Right cardiac atrium (tissue), 5 donors: ENCODE measurements around the gene P2RX4. TPM values are rescaled to one million over a fixed set of nuclear protein-coding genes. Genes with fewer than 3 reads are reported as not detected.
"Not testable (repeated sequence)": the region's sequence is repeated elsewhere in the genome, so short reads cannot be mapped to it uniquely, and the experiment has no call there.

ENCODE experiments used
- ATAC-seq, 2 donors: fragments of 200-7000 bp; cut with Tn5 transposase; one replicate each; pipeline versions ENCODE4 v1.8.0 to v1.9.1; 2020; ENCODE audit warnings: moderate library complexity in 2 of 2, mild to moderate bottlenecking in 1 of 2
- DNase-seq, 3 donors: peaks; one replicate each; pipeline ENCODE4 v3.0.0-alpha.2; 2020
- H3K27ac ChIP-seq: one replicate; pipeline ENCODE4 v1.5.1; 2013; ENCODE audit warnings: mild to moderate bottlenecking, low read length, control low read depth, moderate library complexity
- H3K27me3 ChIP-seq: one replicate; pipeline ENCODE4 v1.6.1; 2013; ENCODE audit not compliant: control insufficient read depth, insufficient read depth
- H3K4me1 ChIP-seq: one replicate; pipeline ENCODE4 v1.6.1; 2013; ENCODE audit warnings: low read length; ENCODE audit not compliant: control insufficient read depth, insufficient read depth
- H3K4me3 ChIP-seq: one replicate; pipeline ENCODE4 v1.5.1; 2013; ENCODE audit warnings: low read length, control low read depth
- H3K9me3 ChIP-seq: one replicate; pipeline ENCODE4 v1.6.1; 2013; ENCODE audit warnings: low read length; ENCODE audit not compliant: control insufficient read depth
- WGBS: extraction: QIAGEN DNeasy Blood & Tissue Kit; methylation state at CpG from one replicate; pipeline ENCODE4 v1.1.7; 2013; 5-methylcytosine and 5-hydroxymethylcytosine counted together
- intact Hi-C, 4 donors: fragments of 100-400 bp; cut with DNase I; formaldehyde crosslinking; loops; one replicate each; pipeline versions ENCODE4 v1.11.0 to v1.14.0; 2022 to 2023
- polyA plus RNA-seq: library from polyadenylated mRNA; stranded (reverse); fragments of 200-250 nt; gene quantifications from one replicate; pipeline ENCODE4 v1.2.3, GENCODE V29; 2013
- total RNA-seq, 4 donors: library from RNA; stranded (reverse); fragmentation: NEBNext Ultra II Directional; extraction: Animal tissue kit (Norgen Biotek cat#: 25700); gene quantifications; one replicate each; pipeline ENCODE4 v1.2.1, GENCODE V29; 2021
- donor health status: healthy with polysubstance abuse.
- donor health status: DM: no; HTN: yes; CAD: no.
- donor health status: DM: no; HTN: no; CAD: no.
- donor health status: DM: no; HTN: yes; CAD: no; lungs with severe emphysema.
- donor health status: DM: yes; HTN: yes; CAD: no.

Gene P2RX4
- total and polyA plus RNA-seq, 5 donors = 6.1 to 10.6 (median 8.9) TPM

DNA sequence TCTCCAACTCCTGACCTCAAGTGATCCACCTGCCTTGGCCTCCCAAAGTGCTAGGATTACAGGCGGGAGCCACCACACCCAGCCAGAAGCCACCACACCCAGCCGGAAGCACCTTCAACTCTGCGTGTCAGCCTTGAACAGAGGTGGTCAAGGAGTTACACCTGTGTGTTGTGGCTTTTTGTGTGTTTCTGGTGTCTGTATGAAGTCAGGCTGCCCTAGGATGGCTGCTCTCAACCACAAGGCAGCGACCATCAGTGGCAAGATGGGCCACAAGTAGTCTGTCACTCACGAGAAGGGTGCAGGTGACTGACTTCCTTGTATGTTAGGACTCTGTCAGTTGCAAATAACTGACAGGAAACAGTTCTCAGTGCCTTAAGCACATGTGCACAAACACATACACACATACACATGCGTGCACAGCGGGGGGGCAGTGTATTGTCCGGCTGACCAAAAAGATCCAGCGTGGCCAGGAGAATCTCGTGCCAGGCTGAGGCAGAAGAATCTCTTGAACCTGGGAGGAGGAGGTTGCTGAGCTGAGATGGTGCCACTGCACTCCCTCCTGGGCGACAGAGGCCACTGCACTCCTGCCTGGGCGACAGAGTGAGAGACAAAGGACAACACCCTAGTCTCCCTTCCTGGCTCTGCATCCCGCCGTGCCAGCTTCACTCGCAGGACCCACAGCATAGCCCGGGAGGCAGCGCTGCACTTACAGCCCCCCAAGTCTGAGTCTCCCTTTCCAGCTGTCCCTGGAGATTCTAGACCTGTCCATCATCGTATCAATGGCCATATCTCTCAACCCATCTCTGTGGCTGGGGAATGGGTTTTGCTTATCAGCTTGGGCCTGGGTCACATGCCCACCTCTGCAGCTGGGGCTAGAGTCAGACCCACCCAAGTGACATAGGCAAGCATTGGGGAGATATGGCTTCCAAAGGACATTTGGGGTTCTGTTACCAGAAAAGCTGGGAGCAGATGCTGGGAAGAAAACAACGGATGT lies 13.7 kb downstream of the P2RX4 start:
- Histone ChIP-seq H3K4me1 (no peaks in the 10 kb centered on the region), H3K27ac (no peak overlapping the region), H3K4me3 (no peak overlapping the region), H3K9me3 (no peaks in the 10 kb centered on the region), H3K27me3 (no peaks in the 10 kb centered on the region)
- ATAC-seq (no peak), DNase-seq (peak in 1 of 3 donors; percentile 13)
- 86% methylated on average over 19 of the region's 19 CpGs for WGBS
- intact Hi-C loops = no loop called here

DNA sequence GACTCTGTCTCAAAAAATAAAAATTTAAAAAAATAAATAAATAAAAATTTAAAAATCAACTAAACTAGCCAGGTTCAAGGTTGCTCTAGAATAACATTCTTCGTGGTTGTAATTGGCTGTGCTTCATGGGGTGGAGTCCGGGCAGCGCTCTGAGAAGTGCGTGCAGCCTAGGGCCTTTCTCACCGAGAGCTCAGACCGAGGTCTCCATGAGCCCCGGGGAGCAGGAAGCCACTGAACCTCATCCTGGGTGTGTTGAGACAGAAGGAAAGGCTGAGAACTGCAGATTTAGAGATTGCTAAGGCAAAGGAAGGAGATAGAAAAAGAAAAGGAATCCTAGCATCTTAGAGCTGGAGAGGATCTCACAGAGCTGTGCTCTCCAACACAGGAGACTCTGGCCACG lies 14.7 kb downstream of the P2RX4 start:
- DNase-seq (peak in 1 of 3 donors; percentile 37), ATAC-seq (no peak)
- 87% methylated on average over 8 of the region's 8 CpGs for WGBS
- H3K27ac ChIP-seq = no peak overlapping the region
- no peaks in the 10 kb centered on the region for H3K9me3 ChIP-seq
- H3K27me3 ChIP-seq = no peaks in the 10 kb centered on the region
- intact Hi-C loops = no loop called here
- no peaks in the 10 kb centered on the region for H3K4me1 ChIP-seq
- H3K4me3 ChIP-seq = no peak overlapping the region

DNA sequence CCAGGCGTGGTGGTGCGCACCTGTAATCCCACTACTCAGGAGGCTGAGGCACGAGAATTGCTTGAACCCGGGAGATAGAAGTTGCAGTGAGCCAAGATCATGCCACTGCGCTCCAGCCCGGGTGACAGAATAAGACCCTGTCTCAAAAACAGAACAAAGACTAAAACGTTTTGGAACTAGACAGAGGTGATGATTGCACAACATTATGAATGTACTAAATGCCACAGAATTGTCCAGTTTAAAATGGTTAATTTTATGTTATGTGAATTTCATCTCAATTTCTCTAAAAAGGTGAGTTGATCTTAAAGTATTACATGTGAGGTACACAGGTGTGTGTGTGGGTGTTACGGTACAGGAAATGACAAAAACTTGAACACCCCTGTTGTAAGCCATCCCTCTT lies 16.5 kb downstream of the P2RX4 start:
- ATAC-seq (no peak), DNase-seq (no peak)
- WGBS = 87% methylated on average over 8 of the region's 8 CpGs
- H3K4me1 ChIP-seq = no peaks in the 10 kb centered on the region
- H3K4me3 ChIP-seq = no peak overlapping the region
- intact Hi-C loops = no loop called here
- H3K27ac ChIP-seq = no peak overlapping the region
- H3K9me3 ChIP-seq = no peaks in the 10 kb centered on the region
- H3K27me3 ChIP-seq = no peaks in the 10 kb centered on the region

DNA sequence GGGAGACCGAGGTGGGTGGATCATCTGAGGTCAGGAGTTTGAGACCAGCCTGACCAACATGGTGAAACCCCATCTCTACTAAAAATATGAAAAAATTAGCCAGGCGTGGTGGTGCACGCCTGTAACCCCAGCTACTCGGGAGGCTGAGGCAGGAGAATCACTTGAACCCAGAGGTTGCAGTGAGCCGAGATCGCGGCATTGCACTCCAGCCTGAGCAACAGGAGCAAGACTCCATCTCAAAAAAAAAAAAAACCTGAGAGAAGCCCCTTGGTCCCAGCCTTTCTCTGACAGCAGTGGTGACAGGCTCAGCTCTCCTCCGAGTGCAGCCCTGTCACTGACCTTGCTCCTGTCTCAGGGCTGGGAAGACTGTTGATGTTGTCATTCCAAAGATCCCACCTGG lies 16.9 kb downstream of the P2RX4 start:
- H3K27me3 ChIP-seq, H3K4me3 ChIP-seq, intact Hi-C loops, ATAC-seq, H3K27ac ChIP-seq, H3K4me1 ChIP-seq, H3K9me3 ChIP-seq, DNase-seq: not testable (repeated sequence)
- WGBS = 96% methylated on average over 8 of the region's 8 CpGs

DNA sequence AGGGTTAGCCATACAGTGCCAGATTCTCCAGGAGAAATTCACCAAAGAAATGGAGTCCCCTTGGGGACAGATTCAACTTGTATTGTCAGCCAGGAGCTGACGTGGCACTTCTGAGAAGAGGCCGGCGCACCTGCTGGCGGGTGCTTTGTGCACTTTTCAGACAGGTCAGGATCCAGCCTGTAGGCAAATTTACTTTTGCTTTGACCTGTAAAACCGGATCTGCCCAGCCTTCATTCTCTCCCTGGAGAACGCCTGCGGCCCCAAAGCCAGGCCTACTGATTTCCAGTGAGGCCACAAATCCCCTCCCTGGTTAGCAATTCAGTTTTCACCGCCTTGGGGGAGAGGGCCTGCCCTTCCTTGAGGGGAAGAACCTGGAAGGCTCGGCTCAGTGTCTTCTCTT lies 17.4 kb downstream of the P2RX4 start:
- Histone ChIP-seq H3K4me3 (no peak overlapping the region), H3K27me3 (no peaks in the 10 kb centered on the region), H3K9me3 (no peaks in the 10 kb centered on the region), H3K4me1 (no peaks in the 10 kb centered on the region), H3K27ac (no peak overlapping the region)
- ATAC-seq (no peak), DNase-seq (no peak)
- intact Hi-C loops = no loop called here
- WGBS = 89% methylated on average over 9 of the region's 9 CpGs

DNA sequence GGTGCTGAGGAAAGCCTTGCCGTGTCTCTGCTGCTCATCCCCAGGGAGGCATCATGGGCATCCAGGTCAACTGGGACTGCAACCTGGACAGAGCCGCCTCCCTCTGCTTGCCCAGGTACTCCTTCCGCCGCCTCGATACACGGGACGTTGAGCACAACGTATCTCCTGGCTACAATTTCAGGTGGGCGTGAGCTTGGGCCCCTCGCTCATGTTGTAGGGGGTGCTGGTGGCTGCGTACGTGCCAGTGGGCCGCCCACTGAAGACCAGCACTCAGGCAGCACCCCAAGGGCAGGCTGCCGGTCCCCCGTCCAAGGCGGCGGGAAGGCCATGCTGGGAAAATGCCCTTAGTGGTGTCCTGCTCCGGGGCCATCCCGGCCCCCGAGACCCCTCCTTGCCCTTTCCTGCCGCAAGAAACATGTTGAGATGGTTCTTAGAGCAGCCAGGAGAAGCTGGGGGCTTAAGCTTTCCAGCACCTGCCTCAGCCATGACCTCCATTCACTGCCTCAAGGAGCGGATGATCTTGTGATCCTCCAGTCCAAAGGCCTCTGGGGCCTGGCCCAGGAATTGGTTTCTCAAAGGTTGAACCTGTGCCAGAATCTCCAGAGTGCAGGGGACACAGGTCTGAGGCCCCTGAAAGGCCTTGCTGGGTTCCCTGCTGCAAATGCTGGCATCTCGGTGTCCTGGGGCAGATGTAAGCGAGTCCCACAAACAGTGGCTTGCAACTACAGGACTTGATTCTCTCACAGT lies 19.2 kb downstream of the P2RX4 start:
- no peak for DNase-seq
- H3K4me3 ChIP-seq = no peak overlapping the region
- H3K4me1 ChIP-seq = no peaks in the 10 kb centered on the region
- WGBS = 95% methylated on average over 24 of the region's 24 CpGs
- H3K27ac ChIP-seq = no peak overlapping the region
- no peaks in the 10 kb centered on the region for H3K27me3 ChIP-seq
- no peaks in the 10 kb centered on the region for H3K9me3 ChIP-seq
- intact Hi-C loops = no loop called here
- no peak for ATAC-seq

DNA sequence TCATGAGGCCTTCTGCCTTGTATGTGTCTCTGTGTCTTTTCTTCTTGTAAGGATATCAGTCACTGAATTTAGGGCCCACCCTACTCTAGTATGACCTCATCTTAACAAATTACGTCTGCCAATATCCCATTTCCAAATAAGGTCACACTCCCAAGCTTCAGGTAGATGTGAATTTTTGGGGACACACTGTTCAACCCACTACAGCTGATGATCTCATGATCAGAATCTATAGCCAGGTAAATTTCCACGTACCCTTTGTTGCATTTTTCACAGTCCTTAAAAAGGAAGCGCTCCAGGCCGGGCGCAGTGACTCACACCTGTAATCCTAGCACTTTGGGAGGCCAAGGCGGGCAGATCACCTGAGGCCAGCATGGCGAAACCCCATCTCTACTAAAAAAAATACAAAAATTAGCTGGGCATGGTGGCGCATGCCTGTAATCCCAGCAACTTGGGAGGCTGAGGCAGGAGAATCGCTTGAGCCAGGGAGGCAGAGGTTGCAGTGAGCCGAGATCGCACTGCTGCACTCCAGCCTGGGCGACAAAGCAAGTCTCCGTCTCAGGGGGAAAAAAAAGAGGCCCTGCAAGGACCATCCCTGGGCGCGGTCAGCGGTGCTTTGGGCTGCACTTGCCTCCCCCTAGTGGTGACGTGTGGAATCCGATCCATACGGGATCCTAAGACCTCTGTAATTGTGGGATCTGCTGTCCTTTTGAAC lies 20.1 kb downstream of the P2RX4 start:
- H3K27me3 ChIP-seq, H3K9me3 ChIP-seq, H3K4me3 ChIP-seq, H3K4me1 ChIP-seq, intact Hi-C loops, H3K27ac ChIP-seq: not testable (repeated sequence)
- 41% methylated on average over 19 of the region's 19 CpGs for WGBS
- ATAC-seq = peak; percentile 79 to 81
- DNase-seq = peak; percentile 78 to 92 (median 87)

DNA sequence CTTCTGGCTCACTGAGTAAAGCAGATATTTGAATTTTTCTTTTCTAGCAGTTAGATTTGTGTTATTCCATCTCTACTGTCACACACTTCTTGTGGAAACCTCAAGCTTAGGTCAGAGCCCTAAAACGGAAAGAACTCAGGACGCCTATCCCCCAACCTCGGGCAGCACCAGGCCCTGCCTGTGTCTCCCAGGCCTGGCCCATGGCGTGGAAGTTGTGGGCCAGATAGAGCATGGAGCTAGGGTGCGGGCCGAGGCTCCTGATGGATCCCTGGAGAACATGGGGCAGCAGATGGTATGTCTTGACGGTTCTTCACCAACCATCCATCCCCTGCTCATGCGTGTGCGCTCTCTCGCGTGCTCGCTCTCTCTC lies 20.6 kb downstream of the P2RX4 start:
- Histone ChIP-seq H3K27me3 (no peaks in the 10 kb centered on the region), H3K4me1 (no peaks in the 10 kb centered on the region), H3K27ac (no peak overlapping the region), H3K4me3 (no peak overlapping the region), H3K9me3 (no peaks in the 10 kb centered on the region)
- ATAC-seq (peak in 1 of 2 donors; percentile 4), DNase-seq (no peak)
- WGBS = 86% methylated on average over 12 of the region's 12 CpGs
- intact Hi-C loops = no loop called here

DNA sequence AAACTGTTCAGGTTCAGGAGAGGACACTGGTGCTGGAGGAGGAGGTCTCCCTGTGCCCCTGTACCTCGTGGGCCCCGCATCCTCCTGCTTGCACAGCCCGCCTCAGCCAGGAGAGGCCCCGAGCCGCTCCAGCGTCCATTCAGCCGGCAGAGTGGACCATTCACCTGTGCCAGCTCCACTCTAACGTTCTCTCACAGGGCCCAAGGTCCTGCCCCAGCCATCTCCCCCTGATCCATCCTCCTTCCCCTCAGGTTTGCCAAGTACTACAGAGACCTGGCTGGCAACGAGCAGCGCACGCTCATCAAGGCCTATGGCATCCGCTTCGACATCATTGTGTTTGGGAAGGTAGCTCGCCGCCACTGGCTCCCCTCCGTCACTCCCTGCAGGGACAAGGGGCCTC lies 22.2 kb downstream of the P2RX4 start:
- H3K4me3 ChIP-seq = no peak overlapping the region
- WGBS = 87% methylated on average over 16 of the region's 16 CpGs
- DNase-seq (no peak), ATAC-seq (no peak)
- H3K27me3 ChIP-seq = no peaks in the 10 kb centered on the region
- H3K9me3 ChIP-seq = no peaks in the 10 kb centered on the region
- H3K27ac ChIP-seq = no peak overlapping the region
- intact Hi-C loops = no loop called here
- no peaks in the 10 kb centered on the region for H3K4me1 ChIP-seq

DNA sequence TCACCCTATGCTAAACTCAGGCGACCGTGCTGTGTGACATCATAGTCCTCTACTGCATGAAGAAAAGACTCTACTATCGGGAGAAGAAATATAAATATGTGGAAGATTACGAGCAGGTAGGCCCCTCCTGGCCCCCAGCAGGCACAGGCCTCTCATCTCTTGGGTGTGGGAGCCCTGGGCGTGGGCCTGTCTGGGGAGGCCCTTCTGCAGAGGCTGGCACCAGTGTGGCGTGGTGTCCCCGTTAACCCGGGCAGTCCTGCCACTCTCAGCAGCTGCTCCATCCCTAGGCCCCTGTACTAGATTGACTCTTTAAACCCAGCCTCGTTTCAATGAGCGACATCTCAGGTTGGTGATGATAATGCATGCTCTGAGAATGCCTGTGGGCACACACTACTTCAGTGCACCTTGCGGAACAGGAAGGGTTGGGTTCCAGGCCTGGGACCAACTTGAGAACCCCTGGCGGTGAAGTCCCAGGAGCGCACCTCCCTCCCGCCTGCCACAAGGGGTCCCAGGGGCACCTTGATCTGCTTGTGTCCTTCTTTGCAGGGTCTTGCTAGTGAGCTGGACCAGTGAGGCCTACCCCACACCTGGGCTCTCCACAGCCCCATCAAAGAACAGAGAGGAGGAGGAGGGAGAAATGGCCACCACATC lies 23.2 kb downstream of the P2RX4 start:
- DNase-seq (no peak), ATAC-seq (no peak)
- H3K27ac ChIP-seq = no peak overlapping the region
- H3K27me3 ChIP-seq = no peaks in the 10 kb centered on the region
- intact Hi-C loops = no loop called here
- 94% methylated on average over 14 of the region's 14 CpGs for WGBS
- H3K9me3 ChIP-seq = no peaks in the 10 kb centered on the region
- no peak overlapping the region for H3K4me3 ChIP-seq
- H3K4me1 ChIP-seq = no peaks in the 10 kb centered on the region
